ENCODE results near the gene SLC24A4. TPM values are rescaled to one million over a fixed set of nuclear protein-coding genes. Genes with fewer than 3 reads are reported as not detected.
"Not testable (repeated sequence)": the region's sequence is repeated elsewhere in the genome, so short reads cannot be mapped to it uniquely, and the experiment has no call there.

SLC24A4 gene
- total RNA-seq, 2 donors from 2014 or later = not detected

DNA sequence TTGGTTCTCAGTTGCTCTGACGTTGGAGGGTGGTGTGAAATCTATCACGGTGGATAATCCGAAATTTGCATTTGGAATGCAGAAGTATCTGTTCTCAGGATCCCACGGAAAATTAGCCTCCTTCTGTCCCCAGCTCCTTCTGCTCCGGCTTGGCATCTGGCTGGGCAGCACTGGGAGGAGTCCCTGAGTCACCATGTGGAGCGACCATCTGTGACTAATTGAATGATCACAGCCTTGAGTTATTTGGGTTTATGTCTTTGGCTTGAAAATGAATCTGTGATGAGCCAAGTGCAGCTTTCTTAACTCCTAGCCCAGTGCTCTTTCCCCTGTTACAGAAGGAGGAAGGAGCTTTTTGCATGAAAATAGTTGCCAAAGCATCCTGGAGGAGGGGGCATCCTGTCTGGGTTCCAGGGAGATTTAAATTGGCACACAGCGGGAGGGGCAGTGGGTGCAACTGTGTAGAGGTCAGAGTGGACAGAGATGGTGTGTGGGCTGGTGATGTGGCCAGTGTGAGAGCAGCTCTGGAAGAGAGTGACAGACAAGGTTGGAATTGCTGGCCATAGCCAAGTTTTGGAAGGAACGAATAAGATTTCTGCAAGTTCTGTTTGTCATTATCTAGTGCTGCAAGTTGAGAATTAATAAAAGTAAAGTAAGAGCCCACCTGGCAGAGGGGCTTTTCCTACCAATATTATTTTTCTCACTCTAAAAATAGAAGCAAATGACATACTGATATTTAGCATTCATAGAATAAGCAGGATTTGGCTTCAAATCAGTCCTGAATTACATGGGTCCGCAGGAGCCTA lies 74.4 kb downstream of the SLC24A4 start:
- no peak for ATAC-seq (replicated peaks)
- Mint-ChIP-seq H3K9me3 (no peaks in the 10 kb centered on the region), H3K27ac (no peak overlapping the region), H3K4me3 (no peak overlapping the region), H3K36me3 (ENCODE audit: low read depth) (no peaks in the 10 kb centered on the region), H3K27me3 (peaks cover 26% of the 10 kb centered on the region), H3K4me1 (no peaks in the 10 kb centered on the region)

DNA sequence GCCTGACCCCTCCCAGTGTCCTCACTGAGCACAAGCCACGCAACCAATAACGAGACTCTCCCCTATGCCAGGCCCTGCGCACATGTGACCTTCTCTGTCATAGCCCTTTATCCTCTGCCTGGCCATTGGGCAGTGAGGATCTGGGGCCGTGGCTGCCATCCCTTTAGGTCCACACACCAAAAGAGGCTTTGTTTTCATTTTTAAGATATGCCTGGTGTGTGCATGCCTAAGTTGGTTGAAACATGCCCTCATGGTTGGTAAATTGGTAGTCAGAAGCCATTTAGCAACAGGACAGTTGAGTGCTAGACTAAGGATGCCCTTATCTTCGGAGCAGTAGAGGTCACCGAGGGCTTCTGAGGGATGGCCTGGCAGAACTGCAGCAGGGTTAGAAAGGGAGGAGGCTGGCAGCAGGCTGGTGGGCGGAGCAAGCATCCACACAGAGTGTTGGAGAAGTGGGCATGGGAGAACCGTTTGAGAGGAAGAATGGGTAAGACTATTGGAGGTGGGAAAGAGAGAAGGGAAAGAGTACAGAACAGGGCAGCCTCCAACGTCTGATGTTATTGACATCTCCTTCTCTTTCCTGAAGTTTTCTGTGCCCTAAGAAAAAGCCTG lies 75.1 kb downstream of the SLC24A4 start:
- Mint-ChIP-seq H3K4me3 (no peak overlapping the region), H3K4me1 (no peaks in the 10 kb centered on the region), H3K36me3 (ENCODE audit: low read depth) (no peaks in the 10 kb centered on the region), H3K27ac (no peak overlapping the region), H3K27me3 (peaks cover 29% of the 10 kb centered on the region), H3K9me3 (no peaks in the 10 kb centered on the region)
- ATAC-seq (replicated peaks) = no peak

DNA sequence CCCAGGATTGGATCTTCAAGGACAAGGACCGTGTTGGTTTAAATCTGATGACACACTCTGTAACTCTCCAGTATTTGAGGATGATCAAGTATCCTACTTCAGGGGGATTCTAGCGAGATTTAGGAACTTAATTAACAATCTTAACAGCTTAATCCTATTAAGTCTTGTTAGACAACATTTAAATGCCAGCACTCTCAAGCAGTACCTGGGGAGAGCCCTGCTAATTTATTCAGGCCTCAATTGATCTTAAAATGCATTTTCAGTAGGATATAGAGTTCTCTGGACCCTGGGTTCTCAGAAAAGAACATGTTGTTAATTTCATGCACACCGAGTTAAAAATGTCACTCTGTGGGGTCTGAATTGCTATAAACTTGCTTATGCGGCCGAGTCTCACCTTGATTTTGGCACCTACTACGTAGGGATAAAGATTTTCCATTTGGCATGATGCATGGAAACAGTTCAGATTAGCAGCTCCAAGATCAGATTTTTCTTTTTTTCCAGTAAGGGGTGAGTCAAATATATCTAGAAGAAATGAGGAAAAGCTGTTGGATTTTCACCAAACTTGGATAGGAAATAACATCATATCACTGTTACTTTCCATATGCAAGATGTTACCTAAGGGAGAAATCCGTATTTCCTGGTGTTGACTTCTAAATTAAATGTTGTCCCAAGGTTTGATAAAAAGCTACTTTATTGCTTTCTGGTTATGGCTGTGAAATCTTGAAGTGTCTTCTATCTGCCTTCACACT lies 76.1 kb downstream of the SLC24A4 start:
- ATAC-seq (replicated peaks) = no peak
- peaks cover 29% of the 10 kb centered on the region for H3K27me3 Mint-ChIP-seq
- no peak overlapping the region for H3K4me3 Mint-ChIP-seq
- H3K36me3 Mint-ChIP-seq (ENCODE audit: low read depth) = no peaks in the 10 kb centered on the region
- H3K27ac Mint-ChIP-seq = no peak overlapping the region
- H3K4me1 Mint-ChIP-seq = no peaks in the 10 kb centered on the region
- H3K9me3 Mint-ChIP-seq = no peaks in the 10 kb centered on the region

DNA sequence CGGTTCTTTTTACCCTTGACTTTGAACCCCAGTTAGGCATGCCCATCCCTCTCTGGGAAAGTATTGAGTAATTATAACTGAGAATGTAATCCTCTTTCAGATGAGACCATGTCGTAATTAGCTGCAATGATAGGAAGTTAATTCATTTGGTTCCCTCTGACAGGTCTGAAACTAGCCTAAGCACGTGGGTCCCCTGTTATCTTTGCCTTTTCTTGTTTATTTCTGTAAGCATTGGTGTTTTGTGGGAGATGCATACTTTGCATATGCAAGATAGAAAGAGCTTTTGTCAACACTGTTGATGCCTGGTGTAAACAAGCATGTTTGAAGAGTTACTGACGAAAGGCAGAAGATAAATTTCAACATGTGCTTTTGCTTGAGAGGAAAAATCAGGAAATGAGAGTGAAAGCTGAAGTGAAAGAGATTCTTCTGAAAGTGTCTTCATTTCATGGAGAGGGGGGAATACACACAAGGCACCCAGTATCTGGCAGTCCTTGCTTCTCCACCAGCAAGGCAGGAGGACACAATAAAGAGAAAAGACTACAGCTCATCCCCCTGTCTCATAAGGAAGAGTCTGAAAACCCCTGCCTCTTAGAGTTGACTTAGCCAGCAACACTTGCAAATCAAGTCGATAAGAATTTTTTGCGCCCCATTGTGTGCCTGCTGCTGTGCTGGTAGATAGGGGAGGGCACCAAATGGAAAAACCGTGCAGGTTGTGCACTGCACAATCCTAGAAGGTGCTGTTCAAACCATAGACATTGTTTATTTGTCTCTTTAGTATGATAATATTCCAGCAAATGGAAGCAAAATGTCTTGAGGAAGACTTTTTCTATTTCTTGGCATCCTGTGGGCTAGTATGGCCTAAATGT lies 77.8 kb downstream of the SLC24A4 start:
- Mint-ChIP-seq H3K27ac (no peak overlapping the region), H3K27me3 (peaks cover 29% of the 10 kb centered on the region), H3K4me1 (no peaks in the 10 kb centered on the region), H3K4me3 (no peak overlapping the region), H3K9me3 (no peaks in the 10 kb centered on the region), H3K36me3 (ENCODE audit: low read depth) (no peaks in the 10 kb centered on the region)
- ATAC-seq (replicated peaks) = no peak

DNA sequence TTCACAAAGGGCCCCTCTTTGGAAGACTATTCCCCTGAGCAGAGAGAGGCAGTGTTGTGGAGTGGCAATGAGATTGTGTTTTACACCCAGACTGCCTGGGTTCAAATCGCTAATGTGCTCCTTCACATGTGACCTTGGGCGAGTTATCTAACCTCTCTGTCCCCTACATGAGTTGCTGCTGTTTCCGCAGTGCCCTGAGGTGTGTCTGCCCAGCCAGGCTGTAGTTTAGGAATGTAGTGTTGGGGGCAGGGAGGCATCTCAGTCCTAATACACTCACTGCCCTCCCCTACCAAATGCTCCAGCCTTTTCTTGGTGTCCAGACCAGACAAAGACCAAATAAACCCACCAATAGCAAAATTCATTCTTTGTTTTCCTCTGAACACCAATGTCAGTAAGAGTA lies 78.6 kb downstream of the SLC24A4 start:
- Mint-ChIP-seq H3K36me3 (ENCODE audit: low read depth) (no peaks in the 10 kb centered on the region), H3K4me3 (no peak overlapping the region), H3K27me3 (peaks cover 27% of the 10 kb centered on the region), H3K9me3 (no peaks in the 10 kb centered on the region), H3K4me1 (no peaks in the 10 kb centered on the region), H3K27ac (no peak overlapping the region)
- ATAC-seq (replicated peaks) = no peak

DNA sequence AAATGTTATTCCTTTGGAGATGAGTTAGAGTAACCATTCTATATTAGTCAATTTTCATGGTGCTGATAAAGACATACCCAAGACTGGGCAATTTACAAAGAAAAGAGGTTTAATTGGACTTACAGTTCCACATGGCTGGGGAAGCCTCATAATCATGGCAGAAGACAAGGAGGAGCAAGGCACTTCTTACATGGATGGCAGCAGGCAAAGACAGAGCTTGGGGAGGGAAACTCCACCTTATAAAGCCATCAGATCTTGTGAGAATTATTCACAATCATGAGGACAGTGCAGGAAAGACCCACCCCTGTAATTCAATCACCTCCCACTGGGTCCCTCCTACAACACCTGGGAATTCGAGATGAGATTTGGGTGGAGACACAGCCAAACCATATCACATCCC lies 79.5 kb downstream of the SLC24A4 start:
- not testable (repeated sequence) for H3K4me1 Mint-ChIP-seq; ATAC-seq (replicated peaks); H3K9me3 Mint-ChIP-seq; H3K4me3 Mint-ChIP-seq; H3K27ac Mint-ChIP-seq; H3K36me3 Mint-ChIP-seq (ENCODE audit: low read depth)
- peaks cover 26% of the 10 kb centered on the region for H3K27me3 Mint-ChIP-seq

DNA sequence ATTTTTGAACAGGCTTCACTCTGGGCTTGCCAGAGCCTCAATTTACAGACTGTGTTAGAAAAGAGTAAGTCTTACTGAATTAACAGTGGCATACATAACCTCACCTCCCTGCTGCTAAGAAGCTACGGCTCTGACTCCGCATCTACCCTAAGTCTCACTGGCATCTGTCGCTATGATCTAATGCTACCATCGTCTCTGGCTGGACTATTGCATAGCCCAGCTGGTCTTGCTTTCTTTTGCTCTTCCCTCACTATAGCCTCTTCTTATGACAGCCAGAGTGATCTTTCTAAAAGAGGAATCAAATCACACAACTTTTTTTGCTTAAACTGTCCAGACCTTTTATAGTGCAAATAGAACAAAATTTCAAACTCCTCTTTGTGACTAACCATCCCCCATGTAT lies 81.1 kb downstream of the SLC24A4 start:
- Mint-ChIP-seq H3K4me1 (no peaks in the 10 kb centered on the region), H3K27ac (no peak overlapping the region), H3K9me3 (peaks cover 9% of the 10 kb centered on the region), H3K36me3 (ENCODE audit: low read depth) (no peaks in the 10 kb centered on the region), H3K27me3 (peaks cover 17% of the 10 kb centered on the region), H3K4me3 (no peak overlapping the region)
- no peak for ATAC-seq (replicated peaks)

DNA sequence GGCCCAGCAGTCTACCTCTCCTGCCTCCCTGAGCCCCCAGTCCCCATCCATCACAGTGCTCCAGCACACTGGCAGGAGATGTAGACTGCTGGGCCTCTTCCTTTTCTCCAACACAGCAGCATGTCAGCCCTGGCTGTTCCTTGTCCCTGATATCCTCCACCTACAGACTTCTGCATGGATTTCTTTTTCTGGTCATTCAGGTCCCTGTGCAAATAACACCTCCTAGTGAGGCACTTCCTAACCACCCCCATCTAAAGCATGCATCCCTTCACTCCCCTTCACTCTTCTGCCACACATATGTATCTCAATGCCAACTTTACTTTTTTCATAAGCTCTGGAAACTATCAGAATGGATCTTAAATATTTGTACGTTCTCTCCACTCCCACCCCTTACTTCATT lies 81.5 kb downstream of the SLC24A4 start:
- no peaks in the 10 kb centered on the region for H3K36me3 Mint-ChIP-seq (ENCODE audit: low read depth)
- no peaks in the 10 kb centered on the region for H3K4me1 Mint-ChIP-seq
- H3K27ac Mint-ChIP-seq = no peak overlapping the region
- no peak overlapping the region for H3K4me3 Mint-ChIP-seq
- H3K27me3 Mint-ChIP-seq = peaks cover 13% of the 10 kb centered on the region
- H3K9me3 Mint-ChIP-seq = peaks cover 9% of the 10 kb centered on the region
- ATAC-seq (replicated peaks) = no peak

DNA sequence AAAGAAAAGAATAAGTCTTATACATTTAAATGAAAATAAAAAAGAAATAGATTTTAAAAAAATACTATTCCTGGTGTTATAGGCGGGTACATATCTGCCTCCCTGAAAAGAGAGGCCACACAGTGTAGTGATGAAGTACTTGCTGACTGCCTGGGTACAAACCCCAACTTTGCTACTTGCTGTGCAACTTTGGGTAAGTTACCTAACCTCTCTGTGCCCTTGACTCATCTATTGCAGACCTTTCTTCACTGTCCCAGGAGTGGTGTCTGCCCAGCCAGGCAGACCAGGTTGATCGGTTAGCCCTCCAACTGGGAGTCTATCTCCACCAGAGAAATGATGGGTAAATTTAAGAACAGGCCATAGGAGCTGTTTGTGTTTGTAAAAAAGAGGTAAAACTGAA lies 82.0 kb downstream of the SLC24A4 start:
- H3K27me3 Mint-ChIP-seq = peaks cover 14% of the 10 kb centered on the region
- no peak overlapping the region for H3K4me3 Mint-ChIP-seq
- H3K27ac Mint-ChIP-seq = no peak overlapping the region
- peaks cover 9% of the 10 kb centered on the region for H3K9me3 Mint-ChIP-seq
- H3K36me3 Mint-ChIP-seq (ENCODE audit: low read depth) = no peaks in the 10 kb centered on the region
- H3K4me1 Mint-ChIP-seq = no peaks in the 10 kb centered on the region
- ATAC-seq (replicated peaks) = no peak

DNA sequence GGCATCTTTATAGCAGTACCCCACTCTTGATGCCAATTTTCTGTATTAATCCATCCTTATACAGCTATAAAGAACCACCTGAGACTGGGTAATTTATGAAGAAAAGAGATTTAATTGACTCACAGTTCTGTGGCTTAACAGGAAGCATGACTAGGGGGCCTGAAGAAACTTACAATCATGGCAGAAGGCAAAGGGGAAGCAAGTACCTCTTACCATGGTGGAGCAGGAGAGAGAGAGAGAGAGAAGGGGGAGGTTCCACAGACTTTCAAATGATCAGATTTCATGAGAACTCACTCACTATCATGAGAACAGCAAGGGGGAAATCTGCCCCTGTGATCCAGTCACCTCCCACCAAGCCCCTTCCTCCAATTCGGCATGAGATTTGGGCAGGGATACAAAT lies 84.4 kb downstream of the SLC24A4 start:
- H3K4me1 Mint-ChIP-seq = no peaks in the 10 kb centered on the region
- H3K9me3 Mint-ChIP-seq = peaks cover 9% of the 10 kb centered on the region
- ATAC-seq (replicated peaks) = no peak
- H3K36me3 Mint-ChIP-seq (ENCODE audit: low read depth) = no peaks in the 10 kb centered on the region
- H3K4me3 Mint-ChIP-seq = no peak overlapping the region
- no peak overlapping the region for H3K27ac Mint-ChIP-seq
- peaks cover 17% of the 10 kb centered on the region for H3K27me3 Mint-ChIP-seq

DNA sequence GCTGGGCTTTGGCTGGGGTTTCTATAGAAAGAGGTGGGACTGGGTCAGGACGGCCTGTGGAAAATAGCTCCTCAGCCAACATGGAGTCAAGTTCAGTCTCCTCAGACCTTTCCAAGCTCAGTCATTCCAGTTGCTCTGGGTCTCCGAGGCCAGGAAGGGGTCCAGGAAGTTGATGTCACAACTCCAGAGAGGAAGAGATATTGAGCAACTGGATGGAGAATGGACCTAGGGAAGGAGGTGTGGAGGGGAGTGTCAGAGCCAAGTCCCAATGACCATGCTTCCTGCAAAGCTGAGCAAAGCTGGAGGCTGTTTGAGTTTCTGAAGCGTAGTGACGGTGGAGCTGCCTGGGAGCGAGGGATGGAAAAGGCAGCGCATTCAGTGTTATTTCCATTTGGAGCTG lies 86.1 kb downstream of the SLC24A4 start:
- H3K36me3 Mint-ChIP-seq (ENCODE audit: low read depth) = no peaks in the 10 kb centered on the region
- peaks cover 9% of the 10 kb centered on the region for H3K9me3 Mint-ChIP-seq
- H3K4me3 Mint-ChIP-seq = no peak overlapping the region
- peaks cover 26% of the 10 kb centered on the region for H3K27me3 Mint-ChIP-seq
- ATAC-seq (replicated peaks) = no peak
- no peak overlapping the region for H3K27ac Mint-ChIP-seq
- H3K4me1 Mint-ChIP-seq = no peaks in the 10 kb centered on the region

DNA sequence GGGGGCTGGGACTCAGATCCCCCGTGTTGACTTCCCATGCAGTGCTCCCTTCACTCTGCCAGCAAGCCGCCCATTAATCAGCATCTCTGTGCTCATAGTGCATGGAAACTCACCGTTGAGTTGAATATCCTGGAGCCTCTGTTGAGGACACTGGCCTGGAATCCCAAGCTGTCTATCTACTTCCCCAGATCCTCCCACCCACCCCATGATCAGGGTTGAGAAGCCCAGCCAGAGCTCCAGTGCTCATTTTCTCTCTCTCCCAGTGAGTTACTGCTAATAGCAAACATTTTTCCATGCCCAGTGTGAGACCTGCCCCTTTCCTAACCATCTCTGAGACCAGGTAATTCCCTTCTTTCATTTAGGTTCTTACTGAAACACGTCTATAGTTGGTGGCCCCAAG lies 88.2 kb downstream of the SLC24A4 start:
- ATAC-seq (replicated peaks) = no peak
- Mint-ChIP-seq H3K4me3 (no peak overlapping the region), H3K4me1 (no peaks in the 10 kb centered on the region), H3K27ac (no peak overlapping the region), H3K9me3 (peaks cover 9% of the 10 kb centered on the region), H3K36me3 (ENCODE audit: low read depth) (no peaks in the 10 kb centered on the region), H3K27me3 (peaks cover 26% of the 10 kb centered on the region)

DNA sequence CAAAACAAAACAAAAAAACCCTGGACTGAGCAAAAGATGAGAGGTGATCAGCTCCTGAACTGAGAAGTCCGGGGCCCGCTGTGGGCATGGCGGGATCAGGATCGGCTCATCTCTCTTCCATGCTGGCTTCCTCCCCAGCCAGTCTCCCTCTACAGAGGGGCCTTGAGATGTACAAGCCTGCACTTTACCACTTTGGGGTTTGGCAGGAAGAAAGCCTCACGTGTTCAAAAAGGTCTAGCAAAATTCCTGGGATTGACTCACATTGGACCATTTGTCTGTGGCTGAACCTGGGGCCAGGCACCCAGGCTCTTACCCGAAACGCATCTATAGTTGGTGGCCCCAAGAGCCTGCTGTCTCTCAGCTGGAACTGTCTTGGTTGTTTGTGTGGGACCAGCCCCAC lies 89.0 kb downstream of the SLC24A4 start:
- Mint-ChIP-seq H3K4me1 (no peaks in the 10 kb centered on the region), H3K27me3 (peaks cover 25% of the 10 kb centered on the region), H3K36me3 (ENCODE audit: low read depth) (no peaks in the 10 kb centered on the region), H3K27ac (no peak overlapping the region), H3K9me3 (peaks cover 6% of the 10 kb centered on the region), H3K4me3 (no peak overlapping the region)
- no peak for ATAC-seq (replicated peaks)

DNA sequence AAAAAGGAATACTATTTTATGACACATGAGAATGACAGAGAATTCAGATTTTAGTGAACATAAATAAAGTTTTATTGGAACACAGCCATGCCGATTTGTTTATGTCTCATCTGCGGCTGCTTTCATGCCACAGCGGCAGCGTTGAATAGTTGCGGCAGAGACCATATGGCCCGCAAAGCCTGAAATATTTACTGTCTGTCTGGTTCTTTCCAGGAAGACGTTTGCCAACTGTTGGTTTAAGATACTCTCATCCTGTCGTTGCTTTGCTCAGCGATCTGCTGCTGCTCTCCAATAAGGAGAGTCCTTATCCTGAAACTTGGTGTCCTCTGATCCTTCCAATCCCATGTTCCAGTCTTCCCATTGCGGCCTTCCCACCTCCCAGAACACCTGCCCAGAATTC lies 89.9 kb downstream of the SLC24A4 start:
- Mint-ChIP-seq H3K9me3 (no peaks in the 10 kb centered on the region), H3K36me3 (ENCODE audit: low read depth) (no peaks in the 10 kb centered on the region), H3K4me3 (no peak overlapping the region), H3K4me1 (no peaks in the 10 kb centered on the region), H3K27me3 (peaks cover 19% of the 10 kb centered on the region), H3K27ac (no peak overlapping the region)
- ATAC-seq (replicated peaks) = no peak
